Ovary (tissue), 9 donors: ENCODE data around the gene HYDIN. TPM values are rescaled to one million over a fixed set of nuclear protein-coding genes. Genes with fewer than 3 reads are reported as not detected.

Source experiments
- DNase-seq, 5 donors: peaks; one replicate each; pipeline ENCODE4 v3.0.0-alpha.2; 2019 to 2020
- H3K27ac ChIP-seq, 2 donors: fragments of 200-600 bp; one replicate each; pipeline versions ENCODE4 v1.5.1 to v1.8.0; 2019 to 2022
- H3K27me3 ChIP-seq: fragments of 200-600 bp; one replicate; pipeline ENCODE4 v1.8.0; 2022
- H3K36me3 ChIP-seq: fragments of 200-600 bp; sonication (generic); one replicate; pipeline ENCODE4 v1.5.1; 2019
- H3K4me1 ChIP-seq: one replicate; pipeline ENCODE4 v1.8.1; 2013; ENCODE audit warnings: mild to moderate bottlenecking, moderate library complexity; ENCODE audit not compliant: insufficient read depth
- H3K4me3 ChIP-seq: fragments of 200-600 bp; sonication (generic); one replicate; pipeline ENCODE4 v1.5.1; 2017
- H3K9me3 ChIP-seq, 2 donors: fragments of 200-600 bp in 1 of 2; sonication (generic) in 1 of 2; one replicate each; pipeline versions ENCODE4 v1.5.1 to v1.8.1; 2013 to 2019; ENCODE audit warnings: mild to moderate bottlenecking in 1 of 2, moderate library complexity in 1 of 2
- CTCF ChIP-seq, 3 donors: fragments of 450-650 bp in 2 of 3; fragments of 200-600 bp in 1 of 3; IDR thresholded peaks; one replicate each; pipeline versions ENCODE4 v1.5.1 to v1.8.0; 2016 to 2022; ENCODE audit warnings: antibody characterized with exemption in 3 of 3, mild to moderate bottlenecking in 1 of 3
- EP300 ChIP-seq: sonication (generic); formaldehyde crosslinking; IDR thresholded peaks from one replicate; pipeline ENCODE4 v1.6.1; 2017; ENCODE audit warnings: antibody characterized with exemption
- POLR2A ChIP-seq: fragments of 450-650 bp; IDR thresholded peaks from one replicate; pipeline ENCODE4 v1.6.1; 2017; ENCODE audit warnings: antibody characterized with exemption, mild to moderate bottlenecking, moderate library complexity
- WGBS, 3 donors: extraction: QIAGEN DNeasy Blood & Tissue Kit in 1 of 3; methylation state at CpG; one replicate each; pipeline versions ENCODE4 v1.1.5 to v1.1.7; 2013 to 2017; 5-methylcytosine and 5-hydroxymethylcytosine counted together
- intact Hi-C, 4 donors: fragments of 100-400 bp; cut with DNase I; formaldehyde crosslinking; loops; one replicate each; pipeline versions ENCODE4 v1.11.0 to v1.15.1; 2022 to 2023
- polyA plus RNA-seq, 2 donors: library from polyadenylated mRNA; stranded (reverse); fragments of 200-250 nt in 1 of 2; fragments of 350-450 nt in 1 of 2; fragmentation: Illumina TruSeq in 1 of 2; extraction: RNeasy Lipid Tissue Mini Kit (QIAGEN cat#74804) in 1 of 2; gene quantifications; one replicate each; pipeline ENCODE4 v1.2.3, GENCODE V29; 2013 to 2014
- total RNA-seq, 7 donors: library from RNA; depleted of rRNA in 2 of 7; stranded (reverse); fragments of >200 nt in 2 of 7; fragmentation: NEBNext Ultra II Directional in 3 of 7; extraction: Animal tissue kit (Norgen Biotek cat#: 25700) in 3 of 7; gene quantifications; one replicate each; pipeline versions ENCODE4 v1.1.0 to v1.2.4, GENCODE V29; 2016 to 2023
- donor health status: DM: no; HTN: no; CAD: no; lungs with moderate emphysema.
- donor health status: DM: no; HTN: no; CAD: no.
- donor health status: Bipolar disorder and iron deficiency.
- donor health status: DM: yes; HTN: yes; CAD: no.
- donor health status: DM: no; HTN: no; CAD: no.
- donor health status: DM: yes; HTN: yes; CAD: no.

HYDIN gene
- total and polyA plus RNA-seq, 9 donors: 0.39 to 59.4 (median 4.4) TPM

DNA sequence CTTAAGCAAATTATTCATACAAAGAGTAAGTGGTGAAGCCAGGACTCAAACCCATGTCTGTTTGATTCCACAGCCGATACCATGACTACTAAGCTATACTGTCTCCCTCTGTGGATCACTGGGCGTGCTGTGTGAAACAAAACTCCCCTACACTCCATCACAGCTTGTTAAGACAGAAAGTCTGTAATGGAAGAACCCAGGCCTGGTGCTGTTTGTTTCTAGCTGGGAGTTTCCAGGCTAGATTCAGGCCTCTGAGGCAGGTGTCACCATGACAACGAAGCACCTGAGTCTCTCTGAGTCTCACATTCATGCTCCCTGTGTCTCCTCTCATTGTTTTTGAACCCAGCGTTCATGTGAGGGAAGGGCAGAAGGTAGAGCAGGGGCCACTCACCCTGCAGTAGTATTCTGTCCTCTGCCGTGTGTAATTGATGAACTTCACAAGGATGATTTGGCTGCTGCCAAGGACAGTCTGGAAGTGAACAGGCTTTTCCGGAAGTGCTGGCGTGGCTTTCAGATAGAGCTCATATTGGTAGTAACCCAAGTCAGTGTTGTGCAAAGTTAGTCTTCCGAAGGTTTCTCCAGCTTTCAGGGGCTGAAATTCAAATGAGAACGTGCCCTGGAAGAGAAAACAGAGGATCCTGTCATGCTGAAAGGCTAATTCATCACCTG lies 421.0 kb downstream of the HYDIN start:
- Histone ChIP-seq H3K27me3 (no peaks in the 10 kb centered on the region), H3K4me1 (no peaks in the 10 kb centered on the region), H3K4me3 (no peak overlapping the region), H3K9me3 (no peaks in the 10 kb centered on the region), H3K36me3 (no peaks in the 10 kb centered on the region), H3K27ac (no peak overlapping the region)
- DNase-seq: no peak
- intact Hi-C loops: no loop called here
- TF ChIP-seq EP300: no peak
- no peak for TF ChIP-seq POLR2A
- TF ChIP-seq CTCF (IDR thresholded peaks at IDR 0.05): no peak
- 54 to 62% (median 59%) methylated on average over 9 of the region's 9 CpGs for WGBS, 3 donors

GRCh38 chr16:70808371-70808770 lies 422.2 kb downstream of the HYDIN start:
- TF ChIP-seq EP300 (no peak), CTCF (IDR thresholded peaks at IDR 0.05) (no peak), POLR2A (no peak)
- Histone ChIP-seq H3K4me3 (no peak overlapping the region), H3K36me3 (no peaks in the 10 kb centered on the region), H3K9me3 (no peaks in the 10 kb centered on the region), H3K27ac (no peak overlapping the region), H3K27me3 (no peaks in the 10 kb centered on the region), H3K4me1 (no peaks in the 10 kb centered on the region)
- no peak for DNase-seq
- intact Hi-C loops: no loop called here

- TF ChIP-seq CTCF (IDR thresholded peaks at IDR 0.05) (no peak), EP300 (no peak), POLR2A (no peak)
- 66 to 71% (median 69%) methylated on average over 3 of the region's 3 CpGs for WGBS, 3 donors
Measured at GRCh38 chr16:70805787-70806186, 424.7 kb downstream of the HYDIN start.

GRCh38 chr16:70805380-70805779 lies 425.1 kb downstream of the HYDIN start:
- Histone ChIP-seq H3K27ac (no peak overlapping the region), H3K4me3 (no peak overlapping the region), H3K4me1 (peaks cover 1% of the 10 kb centered on the region), H3K9me3 (no peaks in the 10 kb centered on the region), H3K36me3 (no peaks in the 10 kb centered on the region), H3K27me3 (no peaks in the 10 kb centered on the region)
- TF ChIP-seq CTCF (IDR thresholded peaks at IDR 0.05): no peak
- TF ChIP-seq POLR2A: no peak
- TF ChIP-seq EP300: no peak
- WGBS, 3 donors: 66 to 74% (median 72%) methylated on average over 6 of the region's 6 CpGs
- intact Hi-C loops: no loop called here
- no peak for DNase-seq

More at GRCh38 chr16:70805787-70806186, 424.7 kb downstream of the HYDIN start:
- Histone ChIP-seq H3K27ac (no peak overlapping the region), H3K4me3 (no peak overlapping the region), H3K27me3 (no peaks in the 10 kb centered on the region), H3K4me1 (peaks cover 1% of the 10 kb centered on the region), H3K9me3 (no peaks in the 10 kb centered on the region), H3K36me3 (no peaks in the 10 kb centered on the region)
- DNase-seq: no peak
- intact Hi-C loops: no loop called here
